ENCODE results near the gene MTUS2.

Gene MTUS2

DNA sequence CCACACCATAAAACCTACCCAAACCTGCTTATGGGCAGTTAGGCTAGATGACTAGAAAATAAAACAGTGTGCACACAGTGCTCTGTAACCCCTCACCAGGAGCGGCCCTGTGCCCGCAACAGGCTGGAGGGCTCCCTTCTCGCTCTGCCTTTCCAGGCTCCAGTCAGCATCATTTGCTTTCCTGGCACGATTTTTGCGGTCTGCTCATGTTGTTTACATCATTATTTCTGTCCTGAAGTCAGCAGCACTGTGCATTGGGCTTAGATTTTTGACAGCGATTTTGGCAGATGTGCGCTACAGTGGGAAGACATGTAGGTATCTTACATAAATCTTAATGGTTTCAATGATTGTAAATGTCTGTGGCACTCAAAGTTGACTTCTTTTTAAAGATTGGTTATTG lies 344.0 kb downstream of the MTUS2 start:
- Histone ChIP-seq H3K4me3 (ENCODE audit: control insufficient read depth in 1 of 7, extremely low read depth in 1 of 7, insufficient read depth in 4 of 7, low read depth in 2 of 7, low read length in 6 of 7) (no peak overlapping the region), H3K9me3 (ENCODE audit: control extremely low read depth in 1 of 5, control insufficient read depth in 4 of 5, insufficient read depth in 2 of 5, low read depth in 1 of 5, low read length in 4 of 5) (peaks cover 0 to 2% (median 0%) of the 10 kb centered on the region in 5 experiments), H3K36me3 (ENCODE audit: control insufficient read depth in 4 of 4, insufficient read depth in 4 of 4, low read length in 3 of 4) (no peaks in the 10 kb centered on the region), H3K27me3 (replicated peaks in 2 of 5; ENCODE audit: control insufficient read depth in 4 of 5, insufficient read depth in 5 of 5, low read length in 4 of 5) (no peaks in the 10 kb centered on the region), H3K4me1 (ENCODE audit: control extremely low read depth in 1 of 4, control insufficient read depth in 4 of 4, insufficient read depth in 4 of 4, low read length in 3 of 4) (no peaks in the 10 kb centered on the region), H3K27ac (ENCODE audit: insufficient read depth in 1 of 2, low read depth in 1 of 2, low read length in 2 of 2, poor library complexity in 1 of 2, severe bottlenecking in 2 of 2) (no peak overlapping the region)
- ChIA-PET POLR2A (no interaction called here), CTCF (no interaction called here)
- DNase-seq = no peak
- 95% methylated on average over 7 of the region's 7 CpGs for WGBS (ENCODE audit: insufficient coverage)

DNA sequence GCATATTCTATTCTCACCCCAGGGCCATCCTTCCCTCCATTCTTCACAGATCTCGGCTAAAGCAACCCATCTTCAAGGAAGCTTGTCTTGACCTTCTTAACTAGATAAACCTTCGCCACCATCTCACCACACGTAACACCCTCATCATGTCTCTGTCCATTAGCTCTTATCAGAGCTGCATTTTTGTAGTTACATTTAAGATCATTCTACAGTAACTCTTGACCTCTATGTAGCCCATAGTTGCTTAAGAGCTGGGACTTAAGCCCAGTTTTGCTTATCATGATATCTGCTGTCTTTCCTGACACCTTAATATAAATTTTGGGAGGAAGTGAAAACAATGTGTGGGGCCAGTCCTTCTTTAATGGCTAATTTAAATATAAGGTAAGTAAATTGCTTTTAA lies 345.1 kb downstream of the MTUS2 start:
- Histone ChIP-seq H3K27me3 (replicated peaks in 2 of 5; ENCODE audit: control insufficient read depth in 4 of 5, insufficient read depth in 5 of 5, low read length in 4 of 5) (no peaks in the 10 kb centered on the region), H3K9me3 (ENCODE audit: control extremely low read depth in 1 of 5, control insufficient read depth in 4 of 5, insufficient read depth in 2 of 5, low read depth in 1 of 5, low read length in 4 of 5) (peaks cover 0 to 2% (median 0%) of the 10 kb centered on the region in 5 experiments), H3K4me3 (ENCODE audit: control insufficient read depth in 1 of 7, extremely low read depth in 1 of 7, insufficient read depth in 4 of 7, low read depth in 2 of 7, low read length in 6 of 7) (no peak overlapping the region), H3K4me1 (ENCODE audit: control extremely low read depth in 1 of 4, control insufficient read depth in 4 of 4, insufficient read depth in 4 of 4, low read length in 3 of 4) (no peaks in the 10 kb centered on the region), H3K27ac (ENCODE audit: insufficient read depth in 1 of 2, low read depth in 1 of 2, low read length in 2 of 2, poor library complexity in 1 of 2, severe bottlenecking in 2 of 2) (no peak overlapping the region), H3K36me3 (ENCODE audit: control insufficient read depth in 4 of 4, insufficient read depth in 4 of 4, low read length in 3 of 4) (no peaks in the 10 kb centered on the region)
- no peak for DNase-seq
- ChIA-PET POLR2A (interaction anchor here (0.8 kb wide), 1 partner anchor 176 kb away, joined by 3 read pairs; no protein-coding TSS in a partner anchor), CTCF (no interaction called here)
- WGBS (ENCODE audit: insufficient coverage) = 100% methylated on average over 3 of the region's 3 CpGs

DNA sequence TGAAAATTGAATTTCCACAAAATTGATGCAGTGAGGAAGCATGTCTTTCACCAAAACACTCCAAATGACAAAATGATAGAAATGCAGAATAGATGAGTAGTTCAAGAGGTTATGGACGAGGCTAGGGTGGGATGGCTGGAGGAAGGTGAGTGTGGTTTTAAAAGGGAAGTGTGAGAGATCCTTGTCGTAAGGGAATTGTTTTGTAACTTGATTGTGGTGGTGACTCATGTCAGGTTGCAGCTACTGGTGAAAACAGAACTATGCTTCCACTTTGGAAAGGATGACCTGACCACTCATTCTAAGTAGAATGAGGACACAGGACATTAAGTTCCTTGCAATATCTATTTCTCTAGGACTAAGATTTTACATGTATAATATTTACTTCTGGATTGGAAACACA lies 345.7 kb downstream of the MTUS2 start:
- Histone ChIP-seq H3K4me3 (ENCODE audit: control insufficient read depth in 1 of 7, extremely low read depth in 1 of 7, insufficient read depth in 4 of 7, low read depth in 2 of 7, low read length in 6 of 7) (no peak overlapping the region), H3K27ac (ENCODE audit: insufficient read depth in 1 of 2, low read depth in 1 of 2, low read length in 2 of 2, poor library complexity in 1 of 2, severe bottlenecking in 2 of 2) (no peak overlapping the region), H3K4me1 (ENCODE audit: control extremely low read depth in 1 of 4, control insufficient read depth in 4 of 4, insufficient read depth in 4 of 4, low read length in 3 of 4) (no peaks in the 10 kb centered on the region), H3K36me3 (ENCODE audit: control insufficient read depth in 4 of 4, insufficient read depth in 4 of 4, low read length in 3 of 4) (no peaks in the 10 kb centered on the region), H3K27me3 (replicated peaks in 2 of 5; ENCODE audit: control insufficient read depth in 4 of 5, insufficient read depth in 5 of 5, low read length in 4 of 5) (no peaks in the 10 kb centered on the region), H3K9me3 (ENCODE audit: control extremely low read depth in 1 of 5, control insufficient read depth in 4 of 5, insufficient read depth in 2 of 5, low read depth in 1 of 5, low read length in 4 of 5) (peaks cover 0 to 2% (median 0%) of the 10 kb centered on the region in 5 experiments)
- DNase-seq = peak in 1 of 3 donors; percentile 0
- 0% methylated on average over 2 of the region's 2 CpGs for whole genome bisulfite sequencing (ENCODE audit: insufficient coverage)
- POLR2A ChIA-PET = no interaction called here
- CTCF ChIA-PET = no interaction called here

DNA sequence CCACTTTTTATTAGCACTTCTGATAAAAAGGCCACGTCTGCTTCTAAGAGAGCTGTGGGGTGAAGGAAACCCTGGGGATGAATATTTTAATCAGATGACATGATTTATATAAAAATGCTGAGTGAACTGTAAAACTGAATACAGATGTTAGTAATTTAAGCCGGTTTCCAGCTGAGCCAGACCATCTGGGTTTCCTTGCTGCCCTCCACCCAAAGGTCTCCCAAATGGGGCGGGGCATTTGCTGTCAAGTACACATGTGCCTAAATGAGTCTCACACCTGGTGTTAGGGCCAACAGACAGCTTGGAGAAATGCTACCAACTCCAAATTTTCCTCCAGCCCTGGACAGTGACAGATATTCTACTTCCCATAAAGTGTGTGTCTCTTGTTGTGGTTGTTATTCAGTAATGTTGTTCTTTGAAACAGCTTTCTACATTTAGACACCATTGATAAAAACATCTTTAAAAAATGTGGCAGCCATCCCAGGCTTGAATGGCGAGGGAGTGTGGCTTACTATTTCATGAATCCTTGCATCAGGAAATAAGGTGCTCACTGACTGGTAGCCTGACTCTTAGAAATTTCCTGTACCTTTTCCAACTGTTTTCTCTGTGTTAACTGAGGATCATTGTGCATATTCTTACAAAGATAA lies 350.4 kb downstream of the MTUS2 start:
- ChIA-PET POLR2A (no interaction called here), CTCF (no interaction called here)
- no peaks in the 10 kb centered on the region for H3K9me3 ChIP-seq (ENCODE audit: control extremely low read depth in 1 of 5, control insufficient read depth in 4 of 5, insufficient read depth in 2 of 5, low read depth in 1 of 5, low read length in 4 of 5)

DNA sequence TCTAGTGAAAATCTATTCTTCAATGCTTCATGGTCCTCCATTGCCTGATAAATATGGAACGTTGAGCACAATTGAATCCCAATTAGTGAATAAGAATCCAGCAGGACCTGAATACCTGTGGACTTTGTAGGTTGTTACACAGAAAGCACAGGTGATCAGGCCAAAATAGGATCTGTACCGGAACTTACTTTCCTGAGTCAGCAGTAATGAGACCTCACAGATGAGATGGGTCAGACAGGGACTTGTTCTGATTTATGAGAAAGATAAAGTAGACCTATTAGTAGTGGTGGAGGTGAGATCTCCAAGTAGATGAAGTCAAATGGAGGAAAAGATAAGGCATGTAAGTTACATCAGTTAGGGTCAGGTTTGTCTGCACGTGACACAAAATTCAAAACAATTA lies 351.1 kb downstream of the MTUS2 start:
- no peaks in the 10 kb centered on the region for H3K36me3 ChIP-seq (ENCODE audit: control insufficient read depth in 4 of 4, insufficient read depth in 4 of 4, low read length in 3 of 4)
- H3K4me3 ChIP-seq (ENCODE audit: control insufficient read depth in 1 of 7, extremely low read depth in 1 of 7, insufficient read depth in 4 of 7, low read depth in 2 of 7, low read length in 6 of 7) = no peak overlapping the region
- WGBS (ENCODE audit: insufficient coverage) = 100% methylated on average over 2 of the region's 3 CpGs
- H3K9me3 ChIP-seq (ENCODE audit: control extremely low read depth in 1 of 5, control insufficient read depth in 4 of 5, insufficient read depth in 2 of 5, low read depth in 1 of 5, low read length in 4 of 5) = no peaks in the 10 kb centered on the region
- no peak for DNase-seq
- ChIA-PET POLR2A (no interaction called here), CTCF (no interaction called here)
- H3K4me1 ChIP-seq (ENCODE audit: control extremely low read depth in 1 of 4, control insufficient read depth in 4 of 4, insufficient read depth in 4 of 4, low read length in 3 of 4) = no peaks in the 10 kb centered on the region
- H3K27ac ChIP-seq (ENCODE audit: insufficient read depth in 1 of 2, low read depth in 1 of 2, low read length in 2 of 2, poor library complexity in 1 of 2, severe bottlenecking in 2 of 2) = no peak overlapping the region
- no peaks in the 10 kb centered on the region for H3K27me3 ChIP-seq (replicated peaks in 2 of 5; ENCODE audit: control insufficient read depth in 4 of 5, insufficient read depth in 5 of 5, low read length in 4 of 5)

More for the DNA sequence above, 350.4 kb downstream of the MTUS2 start:
- Histone ChIP-seq H3K27ac (ENCODE audit: insufficient read depth in 1 of 2, low read depth in 1 of 2, low read length in 2 of 2, poor library complexity in 1 of 2, severe bottlenecking in 2 of 2) (no peak overlapping the region), H3K4me1 (ENCODE audit: control extremely low read depth in 1 of 4, control insufficient read depth in 4 of 4, insufficient read depth in 4 of 4, low read length in 3 of 4) (no peaks in the 10 kb centered on the region), H3K27me3 (replicated peaks in 2 of 5; ENCODE audit: control insufficient read depth in 4 of 5, insufficient read depth in 5 of 5, low read length in 4 of 5) (no peaks in the 10 kb centered on the region), H3K36me3 (ENCODE audit: control insufficient read depth in 4 of 4, insufficient read depth in 4 of 4, low read length in 3 of 4) (no peaks in the 10 kb centered on the region), H3K4me3 (ENCODE audit: control insufficient read depth in 1 of 7, extremely low read depth in 1 of 7, insufficient read depth in 4 of 7, low read depth in 2 of 7, low read length in 6 of 7) (no peak overlapping the region)
- DNase-seq = no peak
- WGBS (ENCODE audit: insufficient coverage) = 92% methylated on average over 4 of the region's 4 CpGs

DNA sequence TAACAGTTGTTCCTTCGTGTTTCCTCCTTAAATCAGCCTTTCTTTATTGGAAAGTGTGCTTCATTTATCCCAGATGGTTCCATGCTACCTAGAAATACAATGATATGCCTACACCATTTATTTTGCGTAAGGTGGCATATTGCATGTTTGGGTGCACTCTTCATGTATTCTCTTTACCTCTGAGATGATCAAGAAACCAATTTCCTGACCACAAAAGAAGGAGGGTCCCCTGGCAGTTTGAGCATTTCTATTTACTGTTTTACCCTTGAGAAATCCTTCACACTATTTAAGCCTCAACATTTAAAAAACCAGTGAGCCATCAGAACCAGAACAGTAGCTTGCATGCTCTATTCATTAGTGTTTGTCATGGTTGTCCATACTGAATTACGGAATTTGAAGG lies 354.0 kb downstream of the MTUS2 start:
- ChIA-PET CTCF (no interaction called here), POLR2A (no interaction called here)
- DNase-seq = no peak
- Histone ChIP-seq H3K4me1 (ENCODE audit: control extremely low read depth in 1 of 4, control insufficient read depth in 4 of 4, insufficient read depth in 4 of 4, low read length in 3 of 4) (no peaks in the 10 kb centered on the region), H3K4me3 (ENCODE audit: control insufficient read depth in 1 of 7, extremely low read depth in 1 of 7, insufficient read depth in 4 of 7, low read depth in 2 of 7, low read length in 6 of 7) (no peak overlapping the region), H3K27me3 (replicated peaks in 2 of 5; ENCODE audit: control insufficient read depth in 4 of 5, insufficient read depth in 5 of 5, low read length in 4 of 5) (no peaks in the 10 kb centered on the region), H3K9me3 (ENCODE audit: control extremely low read depth in 1 of 5, control insufficient read depth in 4 of 5, insufficient read depth in 2 of 5, low read depth in 1 of 5, low read length in 4 of 5) (peaks cover 0 to 3% (median 0%) of the 10 kb centered on the region in 5 experiments), H3K36me3 (ENCODE audit: control insufficient read depth in 4 of 4, insufficient read depth in 4 of 4, low read length in 3 of 4) (no peaks in the 10 kb centered on the region), H3K27ac (ENCODE audit: insufficient read depth in 1 of 2, low read depth in 1 of 2, low read length in 2 of 2, poor library complexity in 1 of 2, severe bottlenecking in 2 of 2) (no peak overlapping the region)
- WGBS (ENCODE audit: insufficient coverage) = 100% methylated on average over 2 of the region's 3 CpGs

DNA sequence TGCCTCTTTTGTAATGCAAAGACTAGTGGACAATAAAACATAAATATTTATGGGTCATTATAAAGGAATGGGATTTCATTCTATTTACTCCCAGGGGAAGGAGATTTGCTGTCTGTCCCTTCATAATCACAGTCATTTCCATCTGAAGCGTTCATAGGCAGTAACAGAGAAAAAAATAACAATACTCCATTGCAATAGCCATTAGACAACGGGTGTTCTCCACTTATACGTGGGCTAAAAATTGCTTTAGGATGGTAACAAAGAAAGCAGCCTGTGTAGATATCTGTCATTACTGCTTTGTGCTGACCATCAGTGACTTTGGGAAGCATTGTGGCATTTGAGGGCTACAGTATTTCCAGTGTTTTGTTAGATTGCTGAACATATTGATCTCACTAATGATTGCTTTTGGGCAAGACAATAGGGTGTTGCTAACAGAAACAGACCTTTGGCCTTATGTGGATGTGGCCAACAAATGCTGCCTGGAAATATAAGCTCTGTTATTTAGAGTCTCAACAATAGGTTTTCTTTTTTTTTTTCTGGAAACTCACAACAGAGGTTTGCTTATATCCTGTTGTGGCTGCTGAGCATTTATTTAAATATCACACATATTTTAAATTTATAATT lies 355.2 kb downstream of the MTUS2 start:
- ChIA-PET CTCF (no interaction called here), POLR2A (no interaction called here)
- WGBS (ENCODE audit: insufficient coverage) = 100% methylated on average over 2 of the region's 3 CpGs

More for the DNA sequence above, 355.2 kb downstream of the MTUS2 start:
- DNase-seq = no peak
- Histone ChIP-seq H3K36me3 (ENCODE audit: control insufficient read depth in 4 of 4, insufficient read depth in 4 of 4, low read length in 3 of 4) (no peaks in the 10 kb centered on the region), H3K9me3 (ENCODE audit: control extremely low read depth in 1 of 5, control insufficient read depth in 4 of 5, insufficient read depth in 2 of 5, low read depth in 1 of 5, low read length in 4 of 5) (peaks cover 0 to 3% (median 0%) of the 10 kb centered on the region in 5 experiments), H3K4me1 (ENCODE audit: control extremely low read depth in 1 of 4, control insufficient read depth in 4 of 4, insufficient read depth in 4 of 4, low read length in 3 of 4) (no peaks in the 10 kb centered on the region), H3K27ac (ENCODE audit: insufficient read depth in 1 of 2, low read depth in 1 of 2, low read length in 2 of 2, poor library complexity in 1 of 2, severe bottlenecking in 2 of 2) (no peak overlapping the region), H3K4me3 (ENCODE audit: control insufficient read depth in 1 of 7, extremely low read depth in 1 of 7, insufficient read depth in 4 of 7, low read depth in 2 of 7, low read length in 6 of 7) (no peak overlapping the region), H3K27me3 (replicated peaks in 2 of 5; ENCODE audit: control insufficient read depth in 4 of 5, insufficient read depth in 5 of 5, low read length in 4 of 5) (no peaks in the 10 kb centered on the region)

Data from common myeloid progenitor, CD34-positive (primary cell).